Ovary (tissue), 9 donors: ENCODE data around the gene BACH2. TPM values are rescaled to one million over a fixed set of nuclear protein-coding genes. Genes with fewer than 3 reads are reported as not detected.

Experiments used
- DNase-seq, 5 donors: peaks; one replicate each; pipeline ENCODE4 v3.0.0-alpha.2; 2019 to 2020
- H3K27ac ChIP-seq, 2 donors: fragments of 200-600 bp; one replicate each; pipeline versions ENCODE4 v1.5.1 to v1.8.0; 2019 to 2022
- H3K27me3 ChIP-seq: fragments of 200-600 bp; one replicate; pipeline ENCODE4 v1.8.0; 2022
- H3K36me3 ChIP-seq: fragments of 200-600 bp; sonication (generic); one replicate; pipeline ENCODE4 v1.5.1; 2019
- H3K4me1 ChIP-seq: one replicate; pipeline ENCODE4 v1.8.1; 2013; ENCODE audit warnings: mild to moderate bottlenecking, moderate library complexity; ENCODE audit not compliant: insufficient read depth
- H3K4me3 ChIP-seq: fragments of 200-600 bp; sonication (generic); one replicate; pipeline ENCODE4 v1.5.1; 2017
- H3K9me3 ChIP-seq, 2 donors: fragments of 200-600 bp in 1 of 2; sonication (generic) in 1 of 2; one replicate each; pipeline versions ENCODE4 v1.5.1 to v1.8.1; 2013 to 2019; ENCODE audit warnings: mild to moderate bottlenecking in 1 of 2, moderate library complexity in 1 of 2
- CTCF ChIP-seq, 3 donors: fragments of 450-650 bp in 2 of 3; fragments of 200-600 bp in 1 of 3; IDR thresholded peaks; one replicate each; pipeline versions ENCODE4 v1.5.1 to v1.8.0; 2016 to 2022; ENCODE audit warnings: antibody characterized with exemption in 3 of 3, mild to moderate bottlenecking in 1 of 3
- EP300 ChIP-seq: sonication (generic); formaldehyde crosslinking; IDR thresholded peaks from one replicate; pipeline ENCODE4 v1.6.1; 2017; ENCODE audit warnings: antibody characterized with exemption
- POLR2A ChIP-seq: fragments of 450-650 bp; IDR thresholded peaks from one replicate; pipeline ENCODE4 v1.6.1; 2017; ENCODE audit warnings: antibody characterized with exemption, mild to moderate bottlenecking, moderate library complexity
- WGBS, 3 donors: extraction: QIAGEN DNeasy Blood & Tissue Kit in 1 of 3; methylation state at CpG; one replicate each; pipeline versions ENCODE4 v1.1.5 to v1.1.7; 2013 to 2017; 5-methylcytosine and 5-hydroxymethylcytosine counted together
- intact Hi-C, 4 donors: fragments of 100-400 bp; cut with DNase I; formaldehyde crosslinking; loops; one replicate each; pipeline versions ENCODE4 v1.11.0 to v1.15.1; 2022 to 2023
- polyA plus RNA-seq, 2 donors: library from polyadenylated mRNA; stranded (reverse); fragments of 200-250 nt in 1 of 2; fragments of 350-450 nt in 1 of 2; fragmentation: Illumina TruSeq in 1 of 2; extraction: RNeasy Lipid Tissue Mini Kit (QIAGEN cat#74804) in 1 of 2; gene quantifications; one replicate each; pipeline ENCODE4 v1.2.3, GENCODE V29; 2013 to 2014
- total RNA-seq, 7 donors: library from RNA; depleted of rRNA in 2 of 7; stranded (reverse); fragments of >200 nt in 2 of 7; fragmentation: NEBNext Ultra II Directional in 3 of 7; extraction: Animal tissue kit (Norgen Biotek cat#: 25700) in 3 of 7; gene quantifications; one replicate each; pipeline versions ENCODE4 v1.1.0 to v1.2.4, GENCODE V29; 2016 to 2023
- donor health status: DM: no; HTN: no; CAD: no; lungs with moderate emphysema.
- donor health status: DM: no; HTN: no; CAD: no.
- donor health status: Bipolar disorder and iron deficiency.
- donor health status: DM: yes; HTN: yes; CAD: no.
- donor health status: DM: no; HTN: no; CAD: no.
- donor health status: DM: yes; HTN: yes; CAD: no.

BACH2 gene
- total and polyA plus RNA-seq, 9 donors, result 2.6 to 19.2 (median 10.5) TPM

DNA sequence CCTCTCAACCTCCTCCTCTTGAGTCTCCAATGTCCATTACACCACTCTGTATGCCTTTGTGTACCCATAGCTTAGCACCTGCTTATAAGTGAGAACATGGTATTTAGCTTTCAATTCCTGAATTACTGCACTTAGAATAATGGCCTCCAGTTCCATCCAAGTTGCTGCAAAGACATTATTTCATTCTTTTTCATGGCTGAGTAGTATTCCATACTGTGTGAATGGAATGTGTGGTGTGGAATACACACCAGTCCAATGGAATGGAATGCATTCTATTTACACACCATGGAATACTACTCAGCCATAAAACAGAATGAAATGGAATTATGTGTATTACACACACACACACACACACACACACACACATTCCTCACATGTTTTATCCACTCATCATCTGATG, 116.1 kb downstream of the BACH2 start:
- no peaks in the 10 kb centered on the region for H3K27me3 ChIP-seq
- TF ChIP-seq CTCF (IDR thresholded peaks at IDR 0.05) (no peak), EP300 (no peak), POLR2A (no peak)
- no peak for DNase-seq
- H3K9me3 ChIP-seq, result no peaks in the 10 kb centered on the region
- H3K4me3 ChIP-seq, result no peak overlapping the region
- no peaks in the 10 kb centered on the region for H3K36me3 ChIP-seq
- intact Hi-C loops, result no loop called here
- H3K4me1 ChIP-seq, result no peaks in the 10 kb centered on the region
- H3K27ac ChIP-seq, result no peak overlapping the region

- DNase-seq, result no peak
- no peaks in the 10 kb centered on the region for H3K27me3 ChIP-seq
- WGBS, 3 donors, result 95 to 100% (median 97%) methylated on average over 1 of the region's 1 CpG
- intact Hi-C loops, result no loop called here
- TF ChIP-seq CTCF (IDR thresholded peaks at IDR 0.05) (no peak), POLR2A (no peak), EP300 (no peak)
- H3K36me3 ChIP-seq, result no peaks in the 10 kb centered on the region
- H3K9me3 ChIP-seq, result no peaks in the 10 kb centered on the region
- no peak overlapping the region for H3K4me3 ChIP-seq
- H3K27ac ChIP-seq, result no peak overlapping the region
- H3K4me1 ChIP-seq, result no peaks in the 10 kb centered on the region
Measured at GRCh38 chr6:90179190-90180169, 117.2 kb downstream of the BACH2 start.

DNA sequence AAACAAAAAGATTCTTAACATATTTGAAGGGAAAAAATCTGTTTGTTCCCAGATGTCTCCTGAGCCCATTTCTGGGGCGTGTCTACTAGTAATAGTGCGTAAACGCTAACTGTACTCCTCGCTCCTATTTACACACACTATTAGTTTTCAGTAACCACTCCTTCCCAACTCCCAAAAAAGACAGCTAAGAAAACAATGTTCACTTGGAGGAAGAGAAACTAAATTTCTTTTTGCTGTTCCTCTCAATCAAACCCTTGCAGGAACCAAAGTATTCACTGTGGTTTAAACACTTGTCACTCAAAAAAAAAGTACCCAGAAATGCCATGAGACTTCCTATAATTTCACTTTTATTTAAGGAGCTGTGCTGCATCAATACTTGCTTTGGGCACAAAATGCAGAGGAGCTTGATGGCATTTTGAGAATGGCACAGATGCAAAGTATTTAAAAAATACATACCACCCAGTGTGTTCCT, 118.2 kb downstream of the BACH2 start:
- Histone ChIP-seq H3K4me3 (no peak overlapping the region), H3K9me3 (no peaks in the 10 kb centered on the region), H3K4me1 (no peaks in the 10 kb centered on the region), H3K27ac (no peak overlapping the region), H3K36me3 (no peaks in the 10 kb centered on the region), H3K27me3 (no peaks in the 10 kb centered on the region)
- WGBS, 3 donors, result 77 to 83% (median 79%) methylated on average over 4 of the region's 4 CpGs
- TF ChIP-seq POLR2A (no peak), EP300 (no peak), CTCF (IDR thresholded peaks at IDR 0.05) (no peak)
- intact Hi-C loops, result no loop called here
- no peak for DNase-seq

DNA sequence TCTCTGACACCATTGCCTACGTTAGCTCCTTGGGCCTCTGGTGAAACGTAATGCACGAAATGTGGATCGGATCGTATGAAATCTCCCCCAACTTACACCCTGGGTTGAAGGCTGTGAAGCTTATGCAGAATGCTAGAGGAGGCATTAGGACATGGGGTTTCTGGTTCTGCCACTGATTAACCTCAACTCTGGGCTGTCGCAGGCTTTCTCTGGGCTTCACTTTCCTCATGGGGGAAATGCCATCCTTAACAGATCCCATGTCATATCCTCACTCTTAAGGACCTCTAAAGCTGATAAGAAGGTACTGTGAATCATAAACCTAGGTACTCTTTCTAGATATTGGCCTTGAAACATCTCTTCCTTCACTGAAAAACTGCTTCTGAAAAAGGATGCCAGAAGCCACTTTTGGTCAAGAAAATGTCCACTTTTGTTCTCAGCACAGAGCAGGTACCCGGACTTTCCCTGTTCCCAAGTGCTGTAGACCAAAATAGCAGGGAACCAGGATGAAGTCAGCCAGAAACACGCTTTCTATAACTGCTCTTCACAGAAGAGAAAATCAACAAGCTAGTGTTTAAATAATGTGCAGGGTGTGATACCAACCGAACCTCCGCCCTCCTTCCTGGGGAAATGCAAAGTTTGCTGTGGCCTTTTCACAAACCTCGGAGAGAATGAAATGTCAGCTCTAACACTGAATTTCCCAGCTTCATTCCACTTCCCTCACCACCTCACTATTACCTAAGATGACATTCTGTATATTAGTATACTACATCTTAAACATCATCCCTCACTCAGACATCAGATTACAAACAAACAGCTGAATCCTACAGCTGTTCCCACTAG, 118.9 kb downstream of the BACH2 start:
- DNase-seq, result no peak
- TF ChIP-seq CTCF (IDR thresholded peaks at IDR 0.05) (no peak), POLR2A (no peak), EP300 (no peak)
- no peaks in the 10 kb centered on the region for H3K4me1 ChIP-seq
- intact Hi-C loops, result no loop called here
- no peaks in the 10 kb centered on the region for H3K9me3 ChIP-seq
- no peak overlapping the region for H3K27ac ChIP-seq
- 81 to 87% (median 85%) methylated on average over 11 of the region's 11 CpGs for WGBS, 3 donors
- H3K27me3 ChIP-seq, result no peaks in the 10 kb centered on the region
- no peaks in the 10 kb centered on the region for H3K36me3 ChIP-seq
- H3K4me3 ChIP-seq, result no peak overlapping the region
